Nephron (organoid): ENCODE data around the gene C19orf25.
"Not testable (repeated sequence)": the region's sequence is repeated elsewhere in the genome, so short reads cannot be mapped to it uniquely, and the experiment has no call there.

Source experiments
- H3K27ac Mint-ChIP-seq, 3 experiments: 2 replicates each; pipeline ENCODE4 v1.8.0; 2020; ENCODE audit warnings: mixed read lengths in 3 of 3, mild to moderate bottlenecking in 2 of 3, moderate library complexity in 1 of 3
- H3K27me3 Mint-ChIP-seq: 2 replicates; pipeline ENCODE4 v1.8.0; 2021; ENCODE audit warnings: low read depth, mild to moderate bottlenecking, moderate library complexity, mixed read lengths
- H3K36me3 Mint-ChIP-seq: 2 replicates; pipeline ENCODE4 v1.8.0; 2020; ENCODE audit warnings: low read depth, mixed read lengths
- H3K4me1 Mint-ChIP-seq: 2 replicates; pipeline ENCODE4 v1.8.0; 2020; ENCODE audit warnings: mixed read lengths
- H3K4me3 Mint-ChIP-seq, 3 experiments: 2 replicates each; pipeline ENCODE4 v1.8.0; 2020; ENCODE audit warnings: mild to moderate bottlenecking in 3 of 3, mixed read lengths in 3 of 3, moderate library complexity in 2 of 3
- H3K9me3 Mint-ChIP-seq: 2 replicates; pipeline ENCODE4 v1.8.0; 2020; ENCODE audit warnings: mixed read lengths
- TF ChIP-seq, protein P1 (sequence below), 3 experiments: fragments of 200-600 bp; sonication (generic); IDR thresholded peaks; one replicate each; pipeline ENCODE4 v1.5.0; 2021; ENCODE audit warnings: antibody characterized with exemption in 3 of 3; ENCODE audit not compliant: unreplicated experiment in 3 of 3

The C19orf25 gene

DNA sequence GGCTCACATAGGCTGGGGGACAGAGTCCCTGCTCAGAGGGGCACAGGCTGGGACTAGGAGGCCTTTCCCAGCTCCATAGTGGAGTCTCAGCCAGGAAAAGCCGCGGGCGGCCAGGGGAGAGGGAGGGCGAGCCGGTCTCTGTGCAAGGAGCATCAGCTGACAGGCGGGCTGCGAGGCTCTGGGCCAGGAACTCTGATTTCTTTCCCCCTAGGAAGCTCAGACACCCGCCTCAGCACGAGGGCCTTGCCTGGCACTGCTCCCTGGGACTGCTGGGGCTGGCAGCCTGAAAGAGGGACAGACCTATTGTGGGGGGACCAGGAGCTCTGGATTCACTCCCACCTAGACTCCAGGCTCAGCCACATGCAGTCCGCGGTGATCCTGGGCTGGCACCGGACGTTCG is 42.6 kb upstream of the C19orf25 start:
- no peak overlapping the region for H3K4me3 Mint-ChIP-seq
- peaks cover 12% of the 10 kb centered on the region for H3K4me1 Mint-ChIP-seq
- TF ChIP-seq, protein P1, sequence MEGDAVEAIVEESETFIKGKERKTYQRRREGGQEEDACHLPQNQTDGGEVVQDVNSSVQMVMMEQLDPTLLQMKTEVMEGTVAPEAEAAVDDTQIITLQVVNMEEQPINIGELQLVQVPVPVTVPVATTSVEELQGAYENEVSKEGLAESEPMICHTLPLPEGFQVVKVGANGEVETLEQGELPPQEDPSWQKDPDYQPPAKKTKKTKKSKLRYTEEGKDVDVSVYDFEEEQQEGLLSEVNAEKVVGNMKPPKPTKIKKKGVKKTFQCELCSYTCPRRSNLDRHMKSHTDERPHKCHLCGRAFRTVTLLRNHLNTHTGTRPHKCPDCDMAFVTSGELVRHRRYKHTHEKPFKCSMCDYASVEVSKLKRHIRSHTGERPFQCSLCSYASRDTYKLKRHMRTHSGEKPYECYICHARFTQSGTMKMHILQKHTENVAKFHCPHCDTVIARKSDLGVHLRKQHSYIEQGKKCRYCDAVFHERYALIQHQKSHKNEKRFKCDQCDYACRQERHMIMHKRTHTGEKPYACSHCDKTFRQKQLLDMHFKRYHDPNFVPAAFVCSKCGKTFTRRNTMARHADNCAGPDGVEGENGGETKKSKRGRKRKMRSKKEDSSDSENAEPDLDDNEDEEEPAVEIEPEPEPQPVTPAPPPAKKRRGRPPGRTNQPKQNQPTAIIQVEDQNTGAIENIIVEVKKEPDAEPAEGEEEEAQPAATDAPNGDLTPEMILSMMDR (IDR thresholded peaks at IDR 0.05; ENCODE audit: unreplicated experiment in 3 of 3): no peak
- no peaks in the 10 kb centered on the region for H3K36me3 Mint-ChIP-seq
- peaks cover 50% of the 10 kb centered on the region for H3K27me3 Mint-ChIP-seq
- H3K27ac Mint-ChIP-seq: no peak overlapping the region
- no peaks in the 10 kb centered on the region for H3K9me3 Mint-ChIP-seq

DNA sequence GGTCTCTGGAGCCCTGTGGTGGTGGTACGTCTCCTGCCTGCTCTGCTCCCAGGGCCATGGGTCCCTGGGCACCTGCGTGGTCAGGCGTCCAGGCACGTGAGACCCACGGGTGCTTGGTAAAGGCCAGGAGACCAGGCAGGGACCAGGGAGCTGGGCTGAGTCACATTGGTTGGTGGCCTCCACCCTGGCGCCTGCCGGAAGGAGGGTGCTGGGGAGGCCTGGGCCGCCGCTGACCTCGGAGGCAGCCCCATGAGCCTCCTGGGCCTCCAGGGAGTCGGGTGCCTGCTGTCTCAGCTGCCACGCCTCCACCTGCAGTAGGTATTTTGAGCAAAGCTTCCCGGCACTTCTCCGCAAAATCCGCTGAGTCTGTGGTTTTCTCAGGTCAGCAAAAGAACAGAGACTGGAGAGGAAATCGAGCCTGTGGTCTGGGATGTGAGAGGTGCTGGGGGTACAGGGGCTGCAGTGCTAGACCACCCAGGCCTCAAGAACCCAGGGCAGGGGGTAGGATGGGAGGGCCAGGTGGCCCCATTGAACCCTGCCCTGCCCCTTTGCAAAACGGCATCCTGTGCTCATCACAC is 41.3 kb upstream of the C19orf25 start:
- Mint-ChIP-seq H3K27ac (no peak overlapping the region), H3K27me3 (peaks cover 48% of the 10 kb centered on the region), H3K4me1 (peaks cover 12% of the 10 kb centered on the region), H3K9me3 (peaks cover 3% of the 10 kb centered on the region), H3K36me3 (no peaks in the 10 kb centered on the region), H3K4me3 (no peak overlapping the region)
- TF ChIP-seq, protein P1 (IDR thresholded peaks at IDR 0.05; ENCODE audit: unreplicated experiment in 3 of 3): no peak

DNA sequence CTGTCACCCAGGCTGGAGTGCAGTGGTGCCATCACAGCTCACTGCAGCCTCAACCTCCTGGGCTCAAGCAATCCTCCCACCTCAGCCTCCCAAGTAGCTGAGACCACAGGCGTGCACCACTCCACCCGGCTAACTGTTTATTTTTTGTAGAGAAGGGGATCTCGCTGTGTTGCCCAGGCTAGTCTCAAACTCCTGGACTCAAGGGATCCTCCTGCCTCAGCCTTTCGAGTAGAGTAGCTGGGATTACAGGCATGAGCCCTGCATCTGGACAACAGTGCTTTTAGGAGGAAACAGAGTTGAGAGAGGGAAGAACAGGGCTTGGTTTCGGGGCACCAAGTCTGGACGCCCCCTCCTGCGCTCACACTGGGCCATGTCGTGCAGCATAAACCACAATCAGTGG is 40.8 kb upstream of the C19orf25 start:
- not testable (repeated sequence) for H3K36me3 Mint-ChIP-seq, H3K9me3 Mint-ChIP-seq, H3K4me1 Mint-ChIP-seq, H3K4me3 Mint-ChIP-seq, H3K27ac Mint-ChIP-seq
- H3K27me3 Mint-ChIP-seq: peaks cover 46% of the 10 kb centered on the region

DNA sequence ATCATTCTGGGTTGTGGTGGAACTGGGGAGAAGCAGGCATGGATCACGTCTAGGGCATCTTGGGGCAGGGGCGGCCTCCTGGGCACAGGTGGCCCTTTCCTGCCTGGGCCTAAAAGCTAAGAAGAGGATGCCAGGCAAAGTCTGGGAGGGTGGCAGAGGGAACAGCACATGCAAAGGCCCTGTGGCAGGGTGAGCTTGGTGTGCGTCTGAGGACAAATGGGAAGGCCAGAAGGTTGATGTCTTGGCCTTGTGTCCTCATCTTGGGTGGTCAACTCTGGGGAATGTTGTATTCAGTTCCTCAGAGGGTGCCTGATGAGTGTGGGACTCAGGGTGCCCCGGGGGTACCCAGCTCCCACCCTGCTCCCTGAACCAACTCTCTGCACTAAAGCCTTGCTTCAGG is 39.5 kb upstream of the C19orf25 start:
- Mint-ChIP-seq H3K27ac (no peak overlapping the region), H3K27me3 (peaks cover 45% of the 10 kb centered on the region), H3K4me1 (peaks cover 4% of the 10 kb centered on the region), H3K9me3 (peaks cover 3% of the 10 kb centered on the region), H3K4me3 (no peak overlapping the region), H3K36me3 (no peaks in the 10 kb centered on the region)
- TF ChIP-seq, protein P1 (IDR thresholded peaks at IDR 0.05; ENCODE audit: unreplicated experiment in 3 of 3): no peak

DNA sequence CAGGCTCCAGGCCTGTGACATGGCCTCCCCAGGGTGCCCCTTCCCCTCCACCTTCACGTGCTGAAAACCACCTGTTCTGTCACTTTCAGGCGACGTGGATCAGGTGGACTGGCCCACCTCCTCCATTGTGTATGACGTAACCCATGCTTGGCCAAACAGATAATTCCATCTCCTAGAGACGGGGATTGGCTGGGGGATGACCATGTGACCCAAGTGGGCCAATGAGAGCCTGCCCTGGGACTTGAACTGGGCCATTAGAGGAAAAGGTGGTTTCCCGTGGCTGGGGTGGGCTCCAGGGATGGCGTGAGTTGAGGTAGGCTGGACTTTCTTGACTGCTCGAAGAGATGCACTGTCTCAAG is 37.4 kb upstream of the C19orf25 start:
- H3K4me3 Mint-ChIP-seq: peak overlapping the region in 1 of 3 experiments; percentile 57
- H3K27ac Mint-ChIP-seq: no peak overlapping the region
- TF ChIP-seq, protein P1 (IDR thresholded peaks at IDR 0.05; ENCODE audit: unreplicated experiment in 3 of 3): no peak
- peaks cover 3% of the 10 kb centered on the region for H3K9me3 Mint-ChIP-seq
- no peaks in the 10 kb centered on the region for H3K4me1 Mint-ChIP-seq
- no peaks in the 10 kb centered on the region for H3K36me3 Mint-ChIP-seq
- H3K27me3 Mint-ChIP-seq: peaks cover 34% of the 10 kb centered on the region

DNA sequence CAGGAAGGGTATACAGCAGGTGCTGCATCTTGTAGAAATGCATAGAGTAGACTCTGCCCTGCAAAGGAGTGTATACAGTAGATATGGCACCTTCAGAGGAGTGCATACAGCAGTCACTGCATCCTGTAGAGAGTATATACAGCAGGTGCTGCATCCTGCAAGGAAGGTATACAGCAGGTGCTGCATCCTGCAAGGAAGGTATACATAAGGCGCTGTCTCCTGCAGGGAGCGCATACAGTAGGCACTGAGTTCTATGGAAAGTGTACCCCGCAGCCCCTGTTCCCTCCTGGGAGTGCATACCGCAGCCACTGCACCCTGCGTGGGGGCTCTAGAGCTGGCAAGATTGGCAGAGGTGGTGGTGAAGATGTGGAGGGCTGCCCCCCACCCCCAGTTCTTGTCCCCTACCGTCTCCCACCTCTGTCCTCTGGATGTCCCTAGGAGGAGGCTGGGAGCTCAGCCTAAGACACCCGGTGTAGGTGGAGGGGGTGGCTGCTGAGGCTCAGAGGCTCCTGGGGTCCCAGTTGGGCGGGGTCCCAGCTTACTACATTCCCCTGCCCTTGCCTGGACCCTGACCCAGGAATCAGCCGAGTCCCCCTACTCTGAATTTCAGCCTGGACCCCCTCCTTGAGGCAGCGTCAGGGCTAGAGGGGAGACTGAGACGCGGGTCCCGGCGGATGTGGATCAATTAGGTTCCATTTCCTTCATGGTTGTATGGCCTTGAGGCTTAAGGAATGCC is 36.1 kb upstream of the C19orf25 start:
- Mint-ChIP-seq H3K4me1 (peaks cover 10% of the 10 kb centered on the region), H3K4me3 (peak overlapping the region in 1 of 3 experiments; percentile 52), H3K9me3 (peaks cover 3% of the 10 kb centered on the region), H3K36me3 (no peaks in the 10 kb centered on the region), H3K27me3 (peaks cover 42% of the 10 kb centered on the region), H3K27ac (no peak overlapping the region)
- TF ChIP-seq, protein P1 (IDR thresholded peaks at IDR 0.05; ENCODE audit: unreplicated experiment in 3 of 3): no peak
